Stimulated activated CD8-positive, alpha-beta memory T cell treated with anti-CD3 and anti-CD28 coated beads, Interleukin-7, amount 100 ng/mL, for 24 hours (primary cell): ENCODE results near the gene POFUT2.
"Not testable (repeated sequence)": the region's sequence is repeated elsewhere in the genome, so short reads cannot be mapped to it uniquely, and the experiment has no call there.

Experiments used
- DNase-seq: peaks from one replicate; pipeline ENCODE4 v3.0.0-alpha.2; 2020; ENCODE audit warnings: low read depth

The POFUT2 gene

GRCh38 chr21:45309987-45310381, 22.3 kb upstream of the POFUT2 start:
- DNase-seq, result no peak

- DNase-seq, result no peak
Measured at GRCh38 chr21:45309069-45309986, 21.6 kb upstream of the POFUT2 start.

- no peak for DNase-seq
Measured at GRCh38 chr21:45308194-45309068, 20.7 kb upstream of the POFUT2 start.

DNA sequence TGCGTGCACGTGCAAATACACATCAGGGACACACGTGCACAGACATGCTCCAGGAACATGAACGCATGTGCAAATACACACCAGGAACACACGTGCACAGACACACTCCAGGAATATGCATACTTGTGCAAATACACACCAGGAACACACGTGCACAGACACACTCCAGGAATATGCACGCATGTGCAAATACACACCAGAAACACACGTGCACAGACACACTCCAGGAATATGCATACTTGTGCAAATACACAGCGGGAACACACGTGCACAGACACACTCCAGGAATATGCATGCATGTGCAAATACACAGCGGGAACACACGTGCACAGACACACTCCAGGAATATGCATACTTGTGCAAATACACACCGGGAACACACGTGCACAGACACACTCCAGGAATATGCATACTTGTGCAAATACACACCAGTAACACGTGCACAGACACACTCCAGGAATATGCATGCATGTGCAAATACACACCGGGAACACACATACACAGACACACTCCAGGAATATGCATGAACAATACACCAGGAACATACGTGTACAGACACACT, 20.0 kb upstream of the POFUT2 start:
- DNase-seq, result not testable (repeated sequence)

GRCh38 chr21:45306832-45307571, 19.3 kb upstream of the POFUT2 start:
- DNase-seq, result no peak

- DNase-seq, result no peak
Measured at GRCh38 chr21:45306453-45306831, 18.7 kb upstream of the POFUT2 start.

DNA sequence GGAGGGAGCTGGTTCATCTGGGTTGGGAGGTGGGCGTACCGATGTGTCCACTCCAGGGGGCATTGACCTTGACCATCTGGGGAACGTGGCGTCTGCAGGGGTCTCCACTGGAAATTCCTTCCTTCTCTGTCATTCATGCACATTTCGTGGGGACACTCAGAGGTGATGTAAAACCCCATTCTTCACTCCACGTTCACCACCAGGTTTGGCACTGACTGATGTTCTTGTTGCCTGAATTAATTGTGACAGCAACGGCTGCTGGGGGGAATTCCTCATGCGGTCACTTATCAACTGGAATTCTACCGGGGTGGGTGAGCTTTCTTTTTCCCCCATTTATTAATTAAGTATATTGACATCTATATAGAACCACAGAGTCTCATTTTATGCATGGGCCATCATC, 18.1 kb upstream of the POFUT2 start:
- no peak for DNase-seq

DNA sequence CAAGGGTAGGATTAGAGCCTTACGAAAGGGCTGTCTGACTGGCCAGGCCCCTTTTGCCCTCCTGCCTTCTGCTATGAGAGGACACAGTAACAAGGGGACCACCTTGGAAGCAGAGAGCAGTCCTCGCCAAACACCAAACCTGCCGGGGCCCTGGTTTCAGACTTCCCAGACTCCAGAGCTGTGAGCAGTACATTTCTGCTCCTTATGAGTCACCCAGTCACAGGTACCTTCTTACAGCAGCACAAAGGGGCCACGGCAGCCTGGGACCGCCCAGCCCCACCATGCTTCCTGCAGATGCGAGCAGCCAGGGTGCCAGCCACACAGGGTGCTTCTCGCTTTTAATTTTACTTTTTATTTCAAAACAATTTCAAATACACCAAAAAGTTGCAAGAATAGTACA, 17.2 kb upstream of the POFUT2 start:
- DNase-seq, result no peak

DNA sequence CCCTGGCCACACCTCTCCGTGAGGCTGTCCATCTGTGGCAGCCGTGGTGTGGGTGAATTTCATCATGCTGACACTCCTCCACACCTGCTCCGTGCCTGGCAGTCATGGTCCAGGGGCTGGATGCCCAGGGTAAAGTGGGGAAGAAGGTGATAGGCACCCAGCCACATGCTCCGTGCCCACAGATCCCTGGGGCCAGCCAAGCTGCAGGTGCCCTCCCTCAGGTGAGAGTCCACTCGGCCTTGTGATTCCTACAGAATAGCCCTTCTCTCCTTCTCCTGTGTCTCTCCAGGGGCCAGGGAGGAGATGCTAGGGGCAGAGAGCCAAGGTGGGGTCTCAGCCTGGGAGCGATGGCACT, 16.8 kb upstream of the POFUT2 start:
- no peak for DNase-seq

DNA sequence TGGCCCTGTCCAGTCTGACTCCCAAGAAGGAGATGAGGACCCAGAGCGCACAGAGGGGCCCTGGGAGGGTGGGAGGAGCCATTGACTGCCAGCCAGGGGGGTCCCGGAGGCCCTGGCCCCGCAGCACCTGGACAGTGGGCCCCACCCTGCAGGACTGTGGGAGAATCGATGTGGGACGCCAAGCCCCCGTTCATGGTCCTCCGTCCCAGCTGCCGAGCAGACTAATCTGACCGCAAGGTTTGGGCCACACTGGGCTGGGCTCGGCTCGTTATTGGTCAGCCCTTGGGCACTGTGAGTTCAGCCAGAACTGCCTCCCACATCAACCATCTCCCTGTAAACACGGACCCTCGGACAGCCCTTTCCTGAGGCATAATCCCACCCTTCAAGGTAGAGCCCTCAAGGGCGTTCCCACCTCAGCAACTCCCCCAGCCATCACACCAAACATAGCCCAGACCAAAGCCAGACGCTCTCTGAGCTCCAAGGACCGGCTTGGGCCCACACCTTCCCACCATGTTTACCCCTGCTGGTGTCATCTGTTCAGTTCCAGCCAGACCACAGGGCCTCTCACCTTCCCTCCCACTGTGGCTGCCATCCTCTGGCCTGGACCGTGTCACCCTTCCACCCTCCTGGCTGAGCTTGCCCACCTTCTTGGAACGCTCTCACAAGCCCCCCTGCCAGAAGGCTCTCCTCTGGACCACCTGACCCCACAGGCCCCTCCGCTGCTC, 16.2 kb upstream of the POFUT2 start:
- DNase-seq, result no peak

- no peak for DNase-seq
Measured at GRCh38 chr21:45303091-45303615, 15.5 kb upstream of the POFUT2 start.

DNA sequence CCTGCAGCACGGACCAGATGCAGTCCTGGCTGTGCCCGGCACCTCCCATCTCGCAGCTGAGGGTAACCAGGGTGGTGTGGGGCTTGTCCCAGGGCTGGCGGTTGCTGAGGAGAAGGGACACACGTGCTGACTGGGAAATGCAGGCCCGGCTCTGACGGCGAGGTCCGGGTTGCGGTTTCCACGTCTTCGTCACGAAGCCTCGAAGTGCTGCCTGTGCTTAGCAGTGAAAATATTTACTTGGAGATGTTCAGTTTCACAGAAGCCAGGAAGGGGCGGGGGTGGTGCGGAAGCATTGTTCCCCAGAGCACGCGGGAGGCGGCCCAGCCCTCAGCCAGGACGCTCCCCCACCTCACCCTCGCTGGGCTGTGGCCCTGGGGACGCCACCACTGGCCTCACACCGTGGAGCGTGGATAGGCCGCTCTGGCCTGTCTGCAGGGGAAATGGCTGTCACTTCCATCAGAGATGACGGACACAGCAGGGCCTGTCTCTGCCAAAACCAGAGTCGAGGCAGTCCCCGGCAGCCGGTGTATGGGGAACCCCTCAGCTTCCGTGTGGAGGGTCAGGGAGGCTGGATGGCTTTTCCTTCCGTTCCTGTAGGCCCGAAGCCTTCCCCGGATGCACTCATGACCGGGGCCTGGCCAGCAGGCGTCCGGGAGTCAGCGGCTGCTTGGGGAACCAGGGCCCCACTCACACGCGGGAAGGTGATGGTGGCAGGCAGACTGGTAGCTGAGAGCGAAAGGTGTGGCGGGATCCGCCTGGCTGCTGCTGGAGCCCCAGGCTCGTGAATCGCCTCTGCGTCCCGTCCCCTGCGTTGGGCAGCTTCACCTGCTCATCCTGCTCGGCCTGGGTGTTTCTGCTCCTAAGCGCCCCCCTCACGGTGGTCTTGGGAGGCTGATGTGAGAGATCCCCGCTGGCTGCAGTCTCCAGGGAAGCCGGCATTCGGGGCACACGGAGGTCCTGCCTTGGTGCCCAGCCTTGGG, 14.7 kb upstream of the POFUT2 start:
- no peak for DNase-seq

DNA sequence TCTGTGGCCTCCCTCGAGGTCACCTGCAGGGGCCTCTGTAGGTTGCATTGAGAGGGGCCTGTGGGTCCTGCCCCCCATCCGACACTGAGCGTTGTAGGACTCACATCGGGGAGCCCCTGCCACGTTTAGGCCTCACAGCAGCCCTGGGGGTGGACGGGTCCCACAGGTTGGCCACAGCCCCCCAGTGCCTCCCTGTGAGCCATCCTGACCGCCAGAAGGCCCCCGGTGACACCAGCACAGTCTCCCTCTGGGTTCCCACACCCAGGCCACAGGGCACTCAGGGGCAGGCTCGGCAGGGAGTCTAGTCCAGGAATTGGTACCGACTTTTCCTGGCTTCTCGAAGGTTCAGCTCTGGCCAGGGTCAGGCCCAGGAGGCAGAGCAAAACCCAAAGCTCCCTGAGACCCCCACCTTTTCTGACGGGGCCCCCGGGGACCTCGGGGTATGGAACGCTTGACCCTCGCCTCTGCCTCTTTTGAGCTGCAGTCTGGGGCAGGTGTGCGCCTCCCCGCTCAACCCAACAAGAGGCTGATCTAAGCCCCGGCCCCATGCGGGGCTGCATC, 13.9 kb upstream of the POFUT2 start:
- no peak for DNase-seq

DNA sequence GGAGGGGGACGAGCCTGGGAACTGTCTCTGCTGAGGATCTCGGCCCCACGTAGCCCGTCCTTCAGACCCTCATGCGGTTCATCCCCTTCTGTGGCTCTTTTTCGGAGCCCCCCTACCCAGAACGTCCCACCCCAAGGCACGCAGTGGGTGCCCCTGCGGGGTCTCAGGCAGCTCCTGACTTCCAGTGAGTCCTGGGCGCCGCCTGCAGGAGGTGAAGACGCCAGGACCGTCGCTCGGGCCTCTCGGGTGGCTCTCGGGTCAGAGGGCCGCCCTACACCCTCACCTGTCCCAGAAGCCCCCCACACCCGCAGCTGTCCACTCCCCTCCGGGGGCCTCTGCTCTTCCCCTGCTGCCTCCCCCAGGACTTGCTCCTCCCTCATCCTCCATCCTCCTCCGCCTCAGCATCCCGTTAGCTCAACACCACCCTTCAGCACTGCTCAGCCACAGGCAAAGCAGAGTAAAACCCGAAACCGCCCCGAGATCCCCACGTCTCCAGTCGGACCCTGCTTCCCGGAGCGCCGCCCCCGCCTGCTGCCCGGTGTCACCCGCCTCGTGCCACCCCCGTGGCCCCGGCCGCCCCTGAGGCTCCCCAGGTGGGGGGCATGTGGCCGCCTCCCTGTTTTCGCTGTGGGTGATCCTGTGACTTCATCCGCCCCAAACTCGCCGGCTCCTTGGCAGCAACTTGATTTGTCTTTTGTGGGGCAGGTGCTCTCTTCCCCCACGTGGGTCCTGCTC, 13.3 kb upstream of the POFUT2 start:
- no peak for DNase-seq

GRCh38 chr21:45299864-45300785, 12.4 kb upstream of the POFUT2 start:
- DNase-seq, result no peak

- DNase-seq, result no peak
Measured at GRCh38 chr21:45299026-45299863, 11.6 kb upstream of the POFUT2 start.

DNA sequence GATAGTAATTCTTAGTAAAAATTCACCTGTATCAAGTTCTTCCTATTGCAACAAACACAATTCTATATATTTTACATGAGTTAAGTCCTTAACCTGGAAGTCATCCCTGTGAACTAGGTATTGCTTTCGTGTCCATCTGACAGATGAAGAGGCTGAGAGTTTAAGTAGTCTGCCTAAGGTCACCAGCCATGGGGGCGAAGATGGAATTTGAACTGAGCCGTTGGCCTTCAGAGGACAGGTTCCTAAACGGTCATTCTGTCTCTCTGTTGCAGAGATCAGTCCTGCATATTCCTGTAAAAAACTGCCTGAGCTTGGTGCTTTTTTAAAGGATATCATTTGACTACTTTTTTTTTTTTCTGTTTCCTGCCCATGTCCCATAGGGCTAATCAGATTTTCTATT, 10.2 kb upstream of the POFUT2 start:
- DNase-seq, result no peak
